Activated CD8-positive, alpha-beta T cell treated with anti-CD3 and anti-CD28 coated beads for 36 hours (primary cell): ENCODE data around the gene DNASE1L2. TPM values are rescaled to one million over a fixed set of nuclear protein-coding genes. Genes with fewer than 3 reads are reported as not detected.

Source experiments
- ATAC-seq: fragments of 200-7000 bp; cut with Tn5 transposase; one replicate; pipeline ENCODE4 v1.10.0; 2021; ENCODE audit warnings: mild to moderate bottlenecking, moderate library complexity
- CTCF ChIA-PET: fragments of 350-600 bp; sonication (Branson Sonifier 250); formaldehyde crosslinking; loops from one replicate; lab custom pipeline; 2021; ENCODE audit warnings: antibody characterized with exemption; lab: Charles Lee
- POLR2A ChIA-PET: fragments of 350-600 bp; sonication (Branson Sonifier 250); formaldehyde crosslinking; loops from one replicate; lab custom pipeline; 2021; ENCODE audit warnings: antibody characterized with exemption; lab: Charles Lee
- DNase-seq: peaks from one replicate; pipeline ENCODE4 v3.0.0-alpha.2; 2020
- H3K27ac Mint-ChIP-seq: one replicate; pipeline ENCODE4 v1.8.0; 2021; ENCODE audit warnings: mild to moderate bottlenecking, mixed read lengths
- H3K27me3 Mint-ChIP-seq: one replicate; pipeline ENCODE4 v1.8.0; 2021; ENCODE audit warnings: mixed read lengths
- H3K36me3 Mint-ChIP-seq: one replicate; pipeline ENCODE4 v1.8.0; 2021; ENCODE audit warnings: low read depth, mixed read lengths
- H3K4me1 Mint-ChIP-seq: one replicate; pipeline ENCODE4 v1.8.0; 2021; ENCODE audit warnings: low read depth, mixed read lengths
- H3K4me3 Mint-ChIP-seq: one replicate; pipeline ENCODE4 v1.8.0; 2021; ENCODE audit warnings: mild to moderate bottlenecking, moderate library complexity, mixed read lengths
- H3K9me3 Mint-ChIP-seq: one replicate; pipeline ENCODE4 v1.8.0; 2021; ENCODE audit warnings: mixed read lengths
- intact Hi-C: fragments of 100-400 bp; cut with micrococcal nuclease; formaldehyde crosslinking; loops from one replicate; pipeline ENCODE4 v1.10.0; 2022
- total RNA-seq, 2 experiments: library from RNA; stranded (reverse); gene quantifications; one replicate each; pipeline ENCODE4 v1.2.3, GENCODE V29; 2021
- TF ChIP-seq, protein P1 (sequence below): fragments of 200-600 bp; IDR thresholded peaks from one replicate; pipeline ENCODE4 v1.8.0; 2022; ENCODE audit warnings: antibody characterized with exemption, mild to moderate bottlenecking

The DNASE1L2 gene
- total RNA-seq, result under 1 TPM; 0.32 to 0.51 TPM

DNA sequence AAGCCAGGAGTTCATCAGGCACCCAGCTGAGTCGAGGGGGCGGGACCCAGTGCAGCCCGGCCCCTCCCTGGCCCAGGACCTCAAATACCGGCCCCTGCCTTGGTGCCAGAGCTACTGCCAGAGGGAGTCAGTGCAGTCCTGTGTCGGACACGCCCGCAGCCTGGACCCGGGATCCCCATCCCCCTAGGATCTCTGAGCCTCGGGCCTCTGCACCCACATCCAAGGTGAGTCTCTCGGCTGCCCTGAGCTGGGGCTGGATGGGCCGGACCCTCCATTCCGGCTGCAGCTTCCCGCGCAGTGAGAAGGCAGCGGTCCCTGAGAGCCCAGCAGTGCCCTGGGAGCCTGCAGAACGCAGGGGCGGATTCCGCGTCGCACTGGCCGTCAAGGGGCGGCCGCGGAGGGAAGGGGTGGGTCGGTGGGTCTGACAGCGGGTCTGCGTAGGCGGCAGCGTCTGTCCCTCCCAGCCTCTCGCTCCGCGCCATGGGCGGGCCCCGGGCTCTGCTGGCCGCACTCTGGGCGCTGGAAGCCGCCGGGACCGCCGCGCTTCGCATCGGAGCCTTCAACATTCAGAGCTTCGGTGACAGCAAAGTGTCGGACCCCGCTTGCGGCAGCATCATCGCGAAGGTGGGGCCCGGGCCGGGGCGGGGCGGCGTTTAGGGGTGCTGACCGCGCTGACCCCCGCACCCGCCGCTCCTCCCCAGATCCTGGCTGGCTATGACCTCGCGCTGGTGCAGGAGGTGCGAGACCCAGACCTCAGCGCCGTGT lies at the start of gene DNASE1L2:
TSS of gene DNASE1L2 (plus strand) at position 108 of the 765 bp plus-strand sequence. CDS start at position 481, 373 bp downstream.
- Mint-ChIP-seq H3K27ac (no peak within 1 kb of the TSS), H3K4me1 (peaks cover 2% of the 10 kb centered on the region), H3K9me3 (no peaks in the 10 kb centered on the region), H3K36me3 (peaks cover 22% of the 10 kb centered on the region), H3K4me3 (no peak within 1 kb of the TSS), H3K27me3 (no peaks in the 10 kb centered on the region)
- DNase-seq (no peak), ATAC-seq (peak; percentile 17)
- CTCF ChIA-PET, result interaction anchor here (0.8 kb wide), 1 partner anchor 192 kb away, joined by 3 read pairs; no protein-coding TSS in a partner anchor
- TF ChIP-seq, protein P1, sequence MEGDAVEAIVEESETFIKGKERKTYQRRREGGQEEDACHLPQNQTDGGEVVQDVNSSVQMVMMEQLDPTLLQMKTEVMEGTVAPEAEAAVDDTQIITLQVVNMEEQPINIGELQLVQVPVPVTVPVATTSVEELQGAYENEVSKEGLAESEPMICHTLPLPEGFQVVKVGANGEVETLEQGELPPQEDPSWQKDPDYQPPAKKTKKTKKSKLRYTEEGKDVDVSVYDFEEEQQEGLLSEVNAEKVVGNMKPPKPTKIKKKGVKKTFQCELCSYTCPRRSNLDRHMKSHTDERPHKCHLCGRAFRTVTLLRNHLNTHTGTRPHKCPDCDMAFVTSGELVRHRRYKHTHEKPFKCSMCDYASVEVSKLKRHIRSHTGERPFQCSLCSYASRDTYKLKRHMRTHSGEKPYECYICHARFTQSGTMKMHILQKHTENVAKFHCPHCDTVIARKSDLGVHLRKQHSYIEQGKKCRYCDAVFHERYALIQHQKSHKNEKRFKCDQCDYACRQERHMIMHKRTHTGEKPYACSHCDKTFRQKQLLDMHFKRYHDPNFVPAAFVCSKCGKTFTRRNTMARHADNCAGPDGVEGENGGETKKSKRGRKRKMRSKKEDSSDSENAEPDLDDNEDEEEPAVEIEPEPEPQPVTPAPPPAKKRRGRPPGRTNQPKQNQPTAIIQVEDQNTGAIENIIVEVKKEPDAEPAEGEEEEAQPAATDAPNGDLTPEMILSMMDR, result no peak
- POLR2A ChIA-PET, result interaction anchor here (0.8 to 3.5 kb wide), 6 partner anchors 10 to 81 kb away, joined by 3 to 16 read pairs (median 4); partner anchors contain the start of genes ECI1 and TRAF7
- intact Hi-C loops, result no loop called here

DNA sequence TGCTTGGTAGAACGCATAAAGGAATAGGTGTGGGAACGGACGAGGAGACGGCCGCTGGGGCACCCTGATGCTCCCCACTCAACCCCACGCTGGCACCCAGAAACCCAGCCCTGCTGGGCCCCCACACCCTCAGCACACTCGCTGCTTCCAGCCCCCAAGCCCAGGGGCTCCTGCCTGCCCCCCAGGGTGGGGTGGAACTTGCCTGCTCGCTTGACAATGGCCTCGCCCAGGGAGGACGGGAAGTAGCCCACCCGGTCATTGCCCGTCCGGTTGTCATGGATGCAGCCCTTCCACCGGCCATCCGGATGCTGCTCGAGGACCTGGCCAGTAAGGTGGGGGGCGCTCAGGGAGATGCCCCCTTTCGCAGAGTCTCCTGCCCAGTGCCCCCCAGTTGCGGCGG lies 49.7 kb upstream of the DNASE1L2 start:
- no peaks in the 10 kb centered on the region for H3K9me3 Mint-ChIP-seq
- no peaks in the 10 kb centered on the region for H3K4me1 Mint-ChIP-seq
- no peak overlapping the region for H3K27ac Mint-ChIP-seq
- ChIA-PET CTCF (interaction anchor here (1.5 kb wide), 1 partner anchor 8 kb away, joined by 4 read pairs; no protein-coding TSS in a partner anchor), POLR2A (no interaction called here)
- no peaks in the 10 kb centered on the region for H3K36me3 Mint-ChIP-seq
- ATAC-seq (no peak), DNase-seq (no peak)
- no peaks in the 10 kb centered on the region for H3K27me3 Mint-ChIP-seq
- H3K4me3 Mint-ChIP-seq, result no peak overlapping the region
- TF ChIP-seq, protein P1, result no peak
- intact Hi-C loops, result no loop called here

GRCh38 chr16:2187212-2187611 lies 49.0 kb upstream of the DNASE1L2 start:
- TF ChIP-seq, protein P1, result no peak
- no peak overlapping the region for H3K4me3 Mint-ChIP-seq

DNA sequence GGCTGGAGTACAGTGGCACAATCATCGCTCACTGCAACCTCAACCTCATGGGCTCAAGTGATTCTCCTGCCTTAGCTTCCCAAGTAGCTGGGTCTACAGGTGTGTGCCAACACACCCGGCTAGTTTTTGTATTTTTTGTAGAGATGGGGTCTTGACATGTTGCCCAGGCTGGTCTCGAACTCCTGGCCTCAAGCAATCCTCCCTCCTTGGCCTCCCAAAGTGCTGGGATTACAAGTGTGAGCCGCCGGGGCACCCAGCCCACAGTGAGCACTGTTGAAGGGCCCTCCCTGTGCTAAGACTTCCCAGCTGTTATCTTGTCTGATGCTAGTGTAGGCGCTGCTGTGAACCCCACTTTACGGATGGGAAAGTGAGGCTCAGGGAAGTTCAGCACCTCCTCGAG lies 47.8 kb upstream of the DNASE1L2 start:
- H3K27me3 Mint-ChIP-seq, result no peaks in the 10 kb centered on the region
- no peak for ATAC-seq
- H3K4me3 Mint-ChIP-seq, result no peak overlapping the region
- H3K36me3 Mint-ChIP-seq, result no peaks in the 10 kb centered on the region
- no peak for DNase-seq
- TF ChIP-seq, protein P1, result no peak
- intact Hi-C loops, result no loop called here
- no peak overlapping the region for H3K27ac Mint-ChIP-seq
- no peaks in the 10 kb centered on the region for H3K4me1 Mint-ChIP-seq
- POLR2A ChIA-PET, result interaction anchor here (0.6 kb wide), 2 partner anchors 129 to 138 kb away, joined by 3 read pairs; no protein-coding TSS in a partner anchor
- CTCF ChIA-PET, result no interaction called here
- H3K9me3 Mint-ChIP-seq, result no peaks in the 10 kb centered on the region

More at GRCh38 chr16:2187212-2187611, 49.0 kb upstream of the DNASE1L2 start:
- intact Hi-C loops, result no loop called here
- Mint-ChIP-seq H3K9me3 (no peaks in the 10 kb centered on the region), H3K4me1 (no peaks in the 10 kb centered on the region), H3K27me3 (no peaks in the 10 kb centered on the region), H3K36me3 (no peaks in the 10 kb centered on the region), H3K27ac (no peak overlapping the region)
- DNase-seq (no peak), ATAC-seq (no peak)
- POLR2A ChIA-PET, result interaction anchor here (0.7 kb wide), 1 partner anchor 32 kb away, joined by 3 read pairs; the partner anchor contains the start of gene TRAF7
- CTCF ChIA-PET, result no interaction called here
